Stimulated activated CD4-positive, alpha-beta T cell treated with anti-CD3 and anti-CD28 coated beads, Interleukin-15, amount 100 ng/mL, for 1 hour (primary cell): ENCODE measurements around the gene FXYD4.
"Not testable (repeated sequence)": the region's sequence is repeated elsewhere in the genome, so short reads cannot be mapped to it uniquely, and the experiment has no call there.

Experiments
- DNase-seq, 2 donors: peaks; one replicate each; pipeline ENCODE4 v3.0.0-alpha.2; 2020; ENCODE audit warnings: low read depth in 1 of 2, low spot score in 1 of 2

FXYD4 gene

DNA sequence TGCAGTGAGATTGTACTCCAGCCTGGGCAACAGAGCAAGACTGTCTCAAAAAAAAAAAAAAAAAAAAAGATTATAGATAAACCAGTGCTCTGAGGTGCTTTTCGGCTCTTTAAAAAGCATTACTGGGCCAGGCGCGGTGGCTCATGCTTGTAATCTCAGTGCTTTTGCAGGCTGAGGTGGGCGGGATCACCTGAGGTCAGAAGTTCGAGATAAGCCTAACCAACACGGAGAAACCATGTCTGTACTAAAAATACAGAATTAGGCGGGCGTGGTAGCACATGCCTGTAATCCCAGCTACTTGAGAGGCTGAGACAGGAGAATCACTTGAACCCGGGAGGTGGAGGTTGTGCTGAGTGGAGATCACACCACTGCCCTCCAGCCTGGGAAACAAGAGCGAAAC is 44.1 kb downstream of the FXYD4 start:
- DNase-seq = no peak

DNA sequence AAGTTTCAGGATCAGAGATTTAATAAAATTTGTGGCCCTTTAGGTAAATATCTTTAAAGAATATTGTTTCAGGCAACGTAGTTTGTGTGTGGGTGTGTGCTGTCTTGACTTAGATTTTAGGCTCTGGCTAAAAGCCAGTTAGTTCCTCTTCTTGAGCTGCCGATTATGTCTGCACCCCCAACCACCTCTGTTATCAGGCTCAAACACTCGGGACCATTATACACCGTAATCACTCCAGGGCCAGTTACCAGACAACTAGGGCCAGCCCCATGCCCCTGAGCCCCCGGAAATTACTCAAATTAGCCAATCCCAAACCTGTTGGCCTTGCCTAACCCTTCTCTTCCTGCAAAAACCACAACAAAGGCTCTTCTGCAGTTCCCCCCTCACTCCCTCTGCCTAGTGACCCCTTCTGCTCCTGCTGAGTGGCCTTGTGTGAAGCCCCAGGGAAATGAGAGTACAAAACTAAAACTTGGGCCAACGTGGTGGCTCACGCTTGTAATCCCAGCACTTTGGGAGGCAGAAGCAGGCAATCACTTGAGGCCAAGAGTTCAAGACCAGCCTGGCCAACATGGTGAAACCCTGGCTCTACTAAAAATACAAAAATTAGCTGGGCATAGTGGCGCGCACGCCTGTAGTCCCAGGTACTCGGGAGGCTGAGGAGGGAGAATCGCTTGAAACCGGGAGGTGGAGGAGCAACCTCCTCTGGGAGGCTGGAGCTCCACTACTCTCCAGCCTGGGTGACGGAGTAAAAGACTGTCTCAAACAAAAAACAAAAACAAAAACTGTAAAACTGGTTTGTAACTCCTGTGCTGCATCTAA is 46.7 kb downstream of the FXYD4 start:
- DNase-seq = no peak

DNA sequence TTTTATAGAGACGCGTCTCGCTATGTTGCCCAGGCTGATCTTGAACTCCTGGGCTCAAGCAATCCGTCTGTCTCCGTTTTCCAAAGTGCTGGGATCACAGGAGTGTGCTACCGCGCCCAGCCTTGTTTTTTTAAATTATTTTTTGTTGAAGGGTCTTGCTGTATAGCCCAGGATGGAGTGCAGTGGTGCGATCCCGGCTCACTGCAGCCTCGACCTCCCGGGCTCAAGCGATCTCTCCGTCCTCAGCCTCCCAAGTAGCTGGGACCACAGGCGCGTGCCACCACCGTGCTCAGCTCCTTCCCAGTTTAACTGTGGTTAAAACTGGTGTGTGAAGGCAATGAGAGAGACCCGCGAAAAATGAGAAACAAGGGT is 48.5 kb downstream of the FXYD4 start:
- DNase-seq = no peak

DNA sequence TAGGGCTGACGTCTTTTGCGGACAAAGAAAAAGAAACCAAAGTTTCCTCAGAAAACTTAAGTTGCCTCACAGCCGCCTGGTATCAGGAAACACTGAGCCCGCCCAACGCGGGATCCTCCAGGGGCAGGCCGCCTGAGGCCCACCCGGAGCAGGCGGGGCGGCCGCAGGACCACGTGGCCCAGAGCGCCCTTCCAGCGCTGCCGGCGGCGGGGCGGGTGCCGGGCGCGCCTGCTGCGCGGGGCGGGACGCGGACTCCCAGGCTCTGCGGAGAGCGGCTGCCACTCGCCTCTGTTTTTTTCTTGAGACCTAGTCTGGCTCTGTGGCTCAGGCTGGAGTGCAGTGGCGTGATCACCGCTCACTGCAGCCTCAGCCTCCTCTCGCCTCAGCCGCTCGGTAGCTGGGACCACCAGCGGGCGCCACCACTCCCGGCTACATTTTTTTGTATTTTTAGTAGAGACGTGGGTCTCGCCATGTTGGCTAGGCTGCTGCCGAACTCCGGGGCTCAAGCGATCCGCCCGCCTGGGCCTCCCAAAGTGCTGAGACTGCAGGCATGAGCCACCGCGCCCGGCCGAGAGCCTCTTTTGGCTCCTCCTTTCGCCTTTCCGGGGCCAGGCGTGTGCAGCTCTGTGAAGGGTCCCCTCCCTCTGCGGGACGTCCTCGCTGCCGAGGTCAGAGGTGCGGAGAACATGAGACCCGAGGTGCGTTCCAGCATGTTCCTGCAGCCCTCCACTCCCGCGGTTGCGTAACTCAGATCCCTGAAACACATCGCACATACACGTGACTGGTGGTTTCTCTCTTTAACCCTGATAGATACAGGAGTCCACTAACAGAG is 49.1 kb downstream of the FXYD4 start:
- peak; percentile 47 to 66 for DNase-seq

DNA sequence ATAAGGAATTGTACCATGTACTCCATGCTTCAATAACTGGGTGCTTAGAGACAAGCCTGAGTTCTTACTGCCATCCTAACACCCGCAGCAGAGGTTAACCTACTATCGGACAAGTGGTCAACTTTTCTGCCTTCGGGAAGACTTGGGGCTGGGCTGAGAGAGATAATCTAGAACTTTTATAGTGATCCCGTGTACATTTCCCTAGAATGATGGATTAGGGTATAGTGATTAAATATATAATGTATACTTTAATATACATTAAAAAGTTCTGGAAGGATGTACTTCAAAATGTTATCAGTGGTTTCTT is 49.7 kb downstream of the FXYD4 start:
- no peak for DNase-seq

DNA sequence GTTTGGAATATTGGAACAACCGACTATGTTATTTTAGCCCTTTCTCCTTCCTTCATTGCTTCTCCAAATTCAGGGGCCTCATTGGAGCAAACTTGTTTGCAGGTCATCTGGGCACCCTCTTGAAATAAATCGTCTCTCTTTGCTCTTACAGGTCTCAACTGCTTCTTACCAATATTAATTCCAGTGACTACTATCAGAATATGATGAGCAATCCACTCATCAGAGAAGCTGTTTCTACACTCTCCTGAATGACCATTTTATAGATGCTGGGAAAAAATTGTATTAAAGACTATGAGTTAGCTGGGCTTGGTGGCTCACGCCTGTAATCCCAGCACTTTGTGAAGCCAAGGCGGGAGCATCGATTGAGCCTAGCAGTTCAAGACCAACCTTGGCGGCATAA is 50.1 kb downstream of the FXYD4 start:
- DNase-seq = no peak

DNA sequence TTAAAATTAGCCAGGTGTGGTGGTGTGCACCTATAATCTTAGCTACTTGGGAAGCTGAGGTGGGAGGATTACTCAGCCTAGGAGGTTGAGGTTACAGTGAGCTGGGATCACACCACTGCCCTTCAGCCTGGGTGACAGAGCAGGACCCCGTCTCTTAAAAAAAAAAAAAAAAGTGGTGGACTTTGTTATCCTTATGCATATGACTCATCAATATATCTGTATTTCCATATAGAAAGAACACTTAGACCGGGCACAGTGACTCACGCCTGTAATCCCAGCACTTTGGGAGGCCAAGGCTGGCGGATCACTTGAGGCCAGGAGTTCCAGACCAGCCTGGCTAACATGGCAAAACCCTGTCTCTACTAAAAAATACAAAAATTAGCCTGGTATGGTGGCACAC is 50.5 kb downstream of the FXYD4 start:
- not testable (repeated sequence) for DNase-seq

DNA sequence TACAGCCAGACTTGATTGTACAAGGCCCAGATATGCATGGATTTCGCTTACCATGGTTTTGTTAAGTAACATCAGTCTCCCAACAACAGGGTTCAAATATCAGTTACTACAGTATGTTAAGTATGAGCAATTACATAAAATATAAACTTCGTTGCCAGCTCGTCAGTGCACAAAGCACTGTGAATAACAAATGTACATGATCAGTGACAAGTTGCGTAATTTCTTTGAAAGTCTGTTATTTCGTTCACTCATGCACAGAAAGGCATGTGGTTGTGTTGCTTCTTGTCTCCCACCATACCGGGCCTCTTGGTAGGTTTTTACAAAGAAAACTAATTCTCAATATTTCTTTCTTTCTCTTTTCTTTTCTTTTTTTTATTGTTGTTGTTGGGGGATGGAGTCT is 53.0 kb downstream of the FXYD4 start:
- DNase-seq = no peak
